GM23248 (cell line): ENCODE measurements around the gene CTSW. TPM values are rescaled to one million over a fixed set of nuclear protein-coding genes. Genes with fewer than 3 reads are reported as not detected.
A peak's percentile ranks its signal among the peaks of the same experiment; 100 is the strongest.

Experiments
- DNase-seq: peaks from one replicate; pipeline ENCODE4 v3.0.0-alpha.2; 2015
- H2AFZ ChIP-seq: fragments of 200-600 bp; sonication (generic); 2 replicates; pipeline ENCODE4 v1.6.1; 2016; ENCODE audit warnings: antibody characterized with exemption
- H3F3A ChIP-seq: fragments of 200-600 bp; sonication (generic); 2 replicates; pipeline ENCODE4 v1.6.1; 2016; ENCODE audit warnings: mild to moderate bottlenecking, antibody characterized with exemption, mixed run types; ENCODE audit not compliant: insufficient read depth
- H3K27ac ChIP-seq: fragments of 200-600 bp; sonication (generic); 2 replicates; pipeline ENCODE4 v1.5.1; 2016; ENCODE audit warnings: mild to moderate bottlenecking
- H3K27me3 ChIP-seq: fragments of 200-600 bp; sonication (generic); replicated peaks from 2 replicates; pipeline ENCODE4 v1.6.1; 2016; ENCODE audit warnings: mild to moderate bottlenecking; ENCODE audit not compliant: insufficient read depth
- H3K36me3 ChIP-seq: fragments of 200-600 bp; sonication (generic); 2 replicates; pipeline ENCODE4 v1.6.1; 2016; ENCODE audit warnings: low read depth, mild to moderate bottlenecking
- H3K4me1 ChIP-seq: fragments of 200-600 bp; sonication (generic); 2 replicates; pipeline ENCODE4 v1.6.1; 2016; ENCODE audit warnings: mild to moderate bottlenecking; ENCODE audit not compliant: insufficient read depth
- H3K4me2 ChIP-seq: fragments of 200-600 bp; sonication (generic); one replicate; pipeline ENCODE4 v1.6.1; 2016; ENCODE audit warnings: mild to moderate bottlenecking; ENCODE audit not compliant: unreplicated experiment
- H3K4me3 ChIP-seq: fragments of 200-600 bp; sonication (generic); 2 replicates; pipeline ENCODE4 v1.5.1; 2016; ENCODE audit warnings: mild to moderate bottlenecking
- H3K79me2 ChIP-seq: fragments of 200-600 bp; sonication (generic); 2 replicates; pipeline ENCODE4 v1.6.1; 2016; ENCODE audit warnings: mild to moderate bottlenecking; ENCODE audit not compliant: insufficient read depth
- H3K9ac ChIP-seq: fragments of 200-600 bp; sonication (generic); 2 replicates; pipeline ENCODE4 v1.6.1; 2016; ENCODE audit warnings: mild to moderate bottlenecking
- H3K9me2 ChIP-seq: fragments of 200-600 bp; sonication (generic); 2 replicates; pipeline ENCODE4 v1.6.1; 2016; ENCODE audit warnings: mixed run types, mild to moderate bottlenecking, moderate library complexity; ENCODE audit not compliant: insufficient read depth
- H3K9me3 ChIP-seq: fragments of 200-600 bp; sonication (generic); one replicate; pipeline ENCODE4 v1.6.1; 2017; ENCODE audit warnings: low read depth
- H4K20me1 ChIP-seq: fragments of 200-600 bp; sonication (generic); 2 replicates; pipeline ENCODE4 v1.6.0; 2016; ENCODE audit not compliant: insufficient read depth
- EZH2 ChIP-seq: fragments of 200-600 bp; sonication (generic); IDR thresholded peaks from 2 replicates; pipeline ENCODE4 v1.6.1; 2018; ENCODE audit warnings: antibody characterized with exemption, mild to moderate bottlenecking; ENCODE audit not compliant: insufficient read depth, poor library complexity, severe bottlenecking
- EZH2phosphoT487 ChIP-seq: fragments of 200-600 bp; sonication (generic); IDR thresholded peaks from 2 replicates; pipeline ENCODE4 v1.6.1; 2018; ENCODE audit warnings: antibody characterized with exemption, moderate library complexity, mild to moderate bottlenecking, low read depth; ENCODE audit not compliant: insufficient read depth
- WGBS, 2 experiments: methylation state at CpG; one replicate each; pipeline ENCODE4 v1.1.6; 2015 to 2017; ENCODE audit warnings: low lambda C conversion rate in 2 of 2, low coverage in 1 of 2; ENCODE audit errors: missing lambda C conversion rate in 2 of 2; 5-methylcytosine and 5-hydroxymethylcytosine counted together
- in situ Hi-C: fragments of 300-500 bp; cut with MboI; formaldehyde crosslinking; loops from 2 replicates; pipeline ENCODE4 v1.15.0; 2020
- polyA plus RNA-seq: library from polyadenylated mRNA; unstranded; fragments of >200 nt; fragmentation: Nextera tagmentation; extraction: Ambion mirVana; gene quantifications from 2 replicates; pipeline ENCODE4 v1.2.1, GENCODE V29; 2016
- total RNA-seq: library from RNA; depleted of rRNA; stranded (reverse); fragments of >200 nt; shearing (Covaris generic); gene quantifications from 2 replicates; pipeline ENCODE4 v1.2.3, GENCODE V29; 2014

CTSW gene
- total and polyA plus RNA-seq, 2 experiments from 2014 or later: 0.23 to 1.1 TPM

DNA sequence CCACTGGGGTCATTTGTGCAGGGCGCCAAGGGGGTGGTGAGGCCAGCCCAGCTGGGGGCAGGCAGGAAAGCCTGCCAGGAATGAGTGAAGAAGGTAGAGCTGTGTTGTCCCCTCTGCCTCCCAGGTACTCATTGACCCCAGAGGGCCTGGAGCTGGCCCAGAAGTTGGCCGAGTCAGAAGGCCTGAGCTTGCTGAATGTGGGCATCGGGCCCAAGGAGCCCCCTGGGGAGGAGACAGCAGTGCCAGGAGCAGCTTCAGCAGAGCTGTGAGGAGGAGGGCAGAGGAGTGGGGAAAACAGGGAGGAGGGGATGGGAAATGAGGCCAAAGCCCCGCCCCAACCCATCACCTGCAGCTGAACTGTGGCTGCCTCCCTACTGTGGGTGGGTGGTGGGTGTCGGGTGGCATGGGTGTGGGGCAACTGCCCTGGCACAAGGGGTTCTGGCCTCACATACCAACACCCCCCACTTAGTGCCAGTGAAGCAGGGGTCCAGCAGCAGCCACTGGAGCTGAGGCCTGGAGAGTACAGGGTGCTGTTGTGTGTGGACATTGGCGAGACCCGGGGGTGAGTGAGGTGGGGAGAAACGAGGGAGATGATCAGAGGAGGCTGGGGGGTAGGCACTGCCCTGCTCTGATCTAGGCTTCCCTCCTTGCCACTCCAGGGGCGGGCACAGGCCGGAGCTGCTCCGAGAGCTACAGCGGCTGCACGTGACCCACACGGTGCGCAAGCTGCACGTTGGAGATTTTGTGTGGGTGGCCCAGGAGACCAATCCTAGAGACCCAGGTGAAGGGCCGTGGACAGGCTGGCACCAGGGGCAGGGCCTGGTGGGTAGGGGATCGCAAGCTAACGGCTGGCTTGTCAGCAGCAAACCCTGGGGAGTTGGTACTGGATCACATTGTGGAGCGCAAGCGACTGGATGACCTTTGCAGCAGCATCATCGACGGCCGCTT lies 16.4 kb upstream of the CTSW start:
- Histone ChIP-seq H3F3A (peaks cover 60% of the 10 kb centered on the region), H3K9me3 (no peaks in the 10 kb centered on the region), H3K27ac (no peak overlapping the region), H3K36me3 (peaks cover 21% of the 10 kb centered on the region; the same call in 1 of the 2 replicates), H3K4me3 (no peak overlapping the region), H3K4me2 (no peak overlapping the region), H3K27me3 (no peaks in the 10 kb centered on the region), H3K9ac (0 out of 2 replicates have a peak overlapping the region, but pooled peaks have one; percentile 90), H3K79me2 (peaks cover 36% of the 10 kb centered on the region), H3K4me1 (peaks cover 12% of the 10 kb centered on the region), H2AFZ (no peak overlapping the region), H4K20me1 (no peaks in the 10 kb centered on the region), H3K9me2 (no peaks in the 10 kb centered on the region)
- no peak for TF ChIP-seq EZH2phosphoT487
- no peak for TF ChIP-seq EZH2
- DNase-seq: no peak
- 84 to 87% methylated on average over 23 to 24 of the region's 24 CpGs for WGBS, 2 experiments
- in situ Hi-C loops: no loop called here

DNA sequence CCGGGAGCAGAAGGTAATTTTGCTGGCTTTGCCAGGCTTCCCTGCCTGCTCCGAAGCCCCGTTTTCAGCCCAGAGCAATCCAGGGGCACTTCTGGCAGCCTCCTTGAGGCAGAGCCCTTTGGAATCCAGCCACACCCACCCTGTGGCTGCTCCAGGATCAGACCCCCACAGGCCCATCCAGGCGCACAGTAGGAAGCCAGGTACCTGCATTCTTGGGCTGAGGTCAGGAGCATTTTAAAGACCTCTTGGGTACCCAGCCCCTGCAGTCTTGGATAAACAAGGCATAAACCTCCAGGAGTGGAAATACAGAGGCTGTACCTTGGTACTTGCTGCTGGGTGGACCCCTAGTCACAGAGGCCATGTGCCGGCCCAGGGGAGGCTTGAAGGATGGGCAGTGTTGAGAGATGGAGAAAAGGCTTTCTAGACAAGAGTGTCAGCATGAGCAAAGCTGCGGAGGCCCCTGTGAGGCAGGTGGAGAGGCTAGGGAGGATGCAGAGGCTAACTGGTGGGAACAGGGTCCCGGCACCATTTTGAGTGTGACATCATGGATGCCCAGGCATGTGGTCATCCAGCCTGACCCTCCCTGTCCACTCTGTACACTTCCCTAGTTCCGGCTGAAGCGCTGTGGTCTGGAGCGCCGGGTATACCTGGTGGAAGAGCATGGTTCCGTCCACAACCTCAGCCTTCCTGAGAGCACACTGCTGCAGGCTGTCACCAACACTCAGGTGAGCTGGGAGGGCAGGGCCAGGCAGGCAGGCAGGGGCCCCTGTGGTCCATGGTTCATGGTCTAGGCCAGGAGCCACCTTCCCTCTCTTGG lies 15.5 kb upstream of the CTSW start:
- H3K9me2 ChIP-seq: no peaks in the 10 kb centered on the region
- no peak overlapping the region for H3K9ac ChIP-seq
- H3K9me3 ChIP-seq: no peaks in the 10 kb centered on the region
- no peak overlapping the region for H3K4me3 ChIP-seq
- in situ Hi-C loops: no loop called here
- peaks cover 12% of the 10 kb centered on the region for H3K4me1 ChIP-seq
- no peak overlapping the region for H3K27ac ChIP-seq
- peaks cover 26% of the 10 kb centered on the region; the same call in 1 of the 2 replicates for H3K36me3 ChIP-seq
- DNase-seq: no peak
- TF ChIP-seq EZH2 (no peak), EZH2phosphoT487 (no peak)
- WGBS, 2 experiments: 73 to 76% methylated on average over 12 of the region's 12 CpGs
- H2AFZ ChIP-seq: no peak overlapping the region
- peaks cover 44% of the 10 kb centered on the region for H3K79me2 ChIP-seq
- H4K20me1 ChIP-seq: no peaks in the 10 kb centered on the region
- H3K27me3 ChIP-seq: no peaks in the 10 kb centered on the region
- H3K4me2 ChIP-seq: no peak overlapping the region
- peaks cover 61% of the 10 kb centered on the region for H3F3A ChIP-seq

DNA sequence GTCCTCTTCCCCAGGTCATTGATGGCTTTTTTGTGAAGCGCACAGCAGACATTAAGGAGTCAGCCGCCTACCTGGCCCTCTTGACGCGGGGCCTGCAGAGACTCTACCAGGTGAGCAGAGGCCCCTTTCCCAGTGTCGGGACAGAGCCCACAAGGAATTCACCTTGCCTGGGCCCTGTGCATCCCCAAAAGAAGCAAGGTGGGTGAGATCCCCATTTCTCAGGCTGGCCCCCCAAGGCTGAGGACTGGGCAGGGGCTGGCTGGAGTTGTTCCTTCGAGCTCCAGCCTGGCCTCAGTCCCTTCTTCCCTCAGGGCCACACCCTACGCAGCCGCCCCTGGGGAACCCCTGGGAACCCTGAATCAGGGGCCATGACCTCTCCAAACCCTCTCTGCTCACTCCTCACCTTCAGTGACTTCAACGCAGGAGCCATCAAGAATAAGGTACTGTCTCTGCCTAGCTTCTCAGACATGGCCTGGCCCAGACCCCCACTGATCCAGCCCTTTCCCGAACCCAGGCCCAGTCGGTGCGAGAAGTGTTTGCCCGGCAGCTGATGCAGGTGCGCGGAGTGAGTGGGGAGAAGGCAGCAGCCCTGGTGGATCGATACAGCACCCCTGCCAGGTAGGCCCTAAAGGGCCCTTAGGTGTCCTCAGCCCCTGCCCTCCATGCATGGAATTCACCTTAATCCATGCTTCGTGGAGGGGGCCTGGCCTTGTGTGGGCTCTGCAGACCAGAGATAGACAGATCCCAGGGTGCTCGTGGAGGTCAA lies 14.7 kb upstream of the CTSW start:
- Histone ChIP-seq H3K4me3 (no peak overlapping the region), H3K79me2 (peaks cover 52% of the 10 kb centered on the region), H3K4me1 (peaks cover 12% of the 10 kb centered on the region), H3F3A (peaks cover 63% of the 10 kb centered on the region), H3K36me3 (peaks cover 31% of the 10 kb centered on the region; the same call in 1 of the 2 replicates), H3K9me3 (no peaks in the 10 kb centered on the region), H3K27me3 (no peaks in the 10 kb centered on the region), H3K9ac (no peak overlapping the region), H3K27ac (no peak overlapping the region), H4K20me1 (no peaks in the 10 kb centered on the region), H3K4me2 (no peak overlapping the region), H3K9me2 (no peaks in the 10 kb centered on the region), H2AFZ (no peak overlapping the region)
- no peak for DNase-seq
- 84 to 85% methylated on average over 17 of the region's 18 CpGs for WGBS, 2 experiments
- TF ChIP-seq EZH2phosphoT487 (no peak), EZH2 (no peak)
- in situ Hi-C loops: no loop called here
